Naive B cell (primary cell): ENCODE data around the gene MYH9. TPM values are rescaled to one million over a fixed set of nuclear protein-coding genes. Genes with fewer than 3 reads are reported as not detected.
"Not testable (repeated sequence)": the region's sequence is repeated elsewhere in the genome, so short reads cannot be mapped to it uniquely, and the experiment has no call there.

Experiments used
- ATAC-seq, 2 donors: fragments of 150-1000 bp; cut with Tn5 transposase; 2 replicates each; pipeline ENCODE4 v1.10.0; 2021; ENCODE audit warnings: low read depth in 2 of 2, mild to moderate bottlenecking in 2 of 2, moderate library complexity in 2 of 2
- DNase-seq: peaks from one replicate; pipeline ENCODE4 v3.0.0; 2022
- H3K27ac Mint-ChIP-seq, 6 donors: one replicate each; pipeline ENCODE4 v1.8.0; 2020 to 2022; ENCODE audit warnings: mild to moderate bottlenecking in 6 of 6, mixed read lengths in 6 of 6, moderate library complexity in 5 of 6, inconsistent platforms in 2 of 6
- H3K27me3 Mint-ChIP-seq, 3 donors: one replicate each; pipeline ENCODE4 v1.8.0; 2021 to 2022; ENCODE audit warnings: mixed read lengths in 3 of 3, mild to moderate bottlenecking in 1 of 3
- H3K36me3 Mint-ChIP-seq, 2 donors: one replicate each; pipeline ENCODE4 v1.8.0; 2020 to 2022; ENCODE audit warnings: mixed read lengths in 2 of 2, inconsistent platforms in 1 of 2, mild to moderate bottlenecking in 1 of 2
- H3K4me1 Mint-ChIP-seq, 3 donors: one replicate each; pipeline ENCODE4 v1.8.0; 2020 to 2022; ENCODE audit warnings: mixed read lengths in 3 of 3, inconsistent platforms in 1 of 3, mild to moderate bottlenecking in 1 of 3, moderate library complexity in 1 of 3
- H3K4me3 Mint-ChIP-seq, 8 donors: one replicate each; pipeline ENCODE4 v1.8.0; 2020 to 2022; ENCODE audit warnings: mild to moderate bottlenecking in 8 of 8, mixed read lengths in 8 of 8, moderate library complexity in 8 of 8, inconsistent platforms in 2 of 8
- H3K9me3 Mint-ChIP-seq, 7 donors: one replicate each; pipeline ENCODE4 v1.8.0; 2020 to 2022; ENCODE audit warnings: mixed read lengths in 7 of 7, mild to moderate bottlenecking in 5 of 7, inconsistent platforms in 2 of 7, moderate library complexity in 1 of 7
- polyA plus RNA-seq, 6 donors: library from polyadenylated mRNA; unstranded; fragments of 300-500 nt; fragmentation: Illumina TruSeq; gene quantifications; one replicate each; pipeline ENCODE4 v1.2.3, GENCODE V29; 2021; ENCODE audit warnings: low read depth in 6 of 6

The MYH9 gene
- polyA plus RNA-seq, 6 donors from 2014 or later = 17.3 to 255 (median 64.5) TPM

- Mint-ChIP-seq H3K27ac (peak overlapping the region in 1 of 6 donors; percentile 20), H3K27me3 (no peaks in the 10 kb centered on the region), H3K36me3 (peaks cover 13 to 45% of the 10 kb centered on the region in 2 donors), H3K9me3 (peaks cover 0 to 6% (median 0%) of the 10 kb centered on the region in 7 donors), H3K4me3 (no peak overlapping the region), H3K4me1 (peaks cover 0 to 3% (median 0%) of the 10 kb centered on the region in 3 donors)
- no peak for DNase-seq
- no peak for ATAC-seq
These were observed 93.0 kb downstream of the MYH9 start for GRCh38 chr22:36294801-36295200.

GRCh38 chr22:36294293-36294620, 93.5 kb downstream of the MYH9 start:
- Mint-ChIP-seq H3K36me3 (peaks cover 13 to 50% of the 10 kb centered on the region in 2 donors), H3K27me3 (no peaks in the 10 kb centered on the region), H3K9me3 (peaks cover 0 to 6% (median 0%) of the 10 kb centered on the region in 7 donors), H3K4me1 (peaks cover 0 to 3% (median 0%) of the 10 kb centered on the region in 3 donors), H3K4me3 (peak overlapping the region in 1 of 8 donors; percentile 29), H3K27ac (peak overlapping the region in 2 of 6 donors; percentile 20 to 69)
- ATAC-seq = no peak
- no peak for DNase-seq

GRCh38 chr22:36293606-36294292, 94.0 kb downstream of the MYH9 start:
- Mint-ChIP-seq H3K27ac (peak overlapping the region in 2 of 6 donors; percentile 32 to 79), H3K36me3 (peaks cover 13 to 55% of the 10 kb centered on the region in 2 donors), H3K9me3 (peaks cover 0 to 6% (median 0%) of the 10 kb centered on the region in 7 donors), H3K27me3 (no peaks in the 10 kb centered on the region), H3K4me3 (peak overlapping the region in 1 of 8 donors; percentile 29), H3K4me1 (peaks cover 0 to 3% (median 0%) of the 10 kb centered on the region in 3 donors)
- DNase-seq = no peak
- no peak for ATAC-seq

- Mint-ChIP-seq H3K36me3 (peaks cover 13 to 63% of the 10 kb centered on the region in 2 donors), H3K27me3 (no peaks in the 10 kb centered on the region), H3K4me1 (peaks cover 0 to 3% (median 0%) of the 10 kb centered on the region in 3 donors), H3K27ac (peak overlapping the region in 3 of 6 donors; percentile 71 to 90 (median 79)), H3K9me3 (peaks cover 0 to 6% (median 0%) of the 10 kb centered on the region in 7 donors), H3K4me3 (no peak overlapping the region)
- no peak for DNase-seq
- no peak for ATAC-seq
These were observed 94.8 kb downstream of the MYH9 start for GRCh38 chr22:36292823-36293530.

- Mint-ChIP-seq H3K27me3 (no peaks in the 10 kb centered on the region), H3K27ac (peak overlapping the region in 4 of 6 donors; percentile 42 to 90 (median 60))
- ATAC-seq = no peak
These were observed 95.7 kb downstream of the MYH9 start for GRCh38 chr22:36291831-36292740.

GRCh38 chr22:36290391-36291075, 97.2 kb downstream of the MYH9 start:
- not testable (repeated sequence) for H3K4me3 Mint-ChIP-seq, H3K4me1 Mint-ChIP-seq, DNase-seq, H3K27me3 Mint-ChIP-seq, H3K27ac Mint-ChIP-seq, H3K9me3 Mint-ChIP-seq, ATAC-seq
- peaks cover 12 to 58% of the 10 kb centered on the region in 2 donors for H3K36me3 Mint-ChIP-seq

More at GRCh38 chr22:36291831-36292740, 95.7 kb downstream of the MYH9 start:
- H3K4me1 Mint-ChIP-seq = peaks cover 0 to 2% (median 1%) of the 10 kb centered on the region in 3 donors
- peaks cover 10 to 61% of the 10 kb centered on the region in 2 donors for H3K36me3 Mint-ChIP-seq
- peaks cover 0 to 6% (median 0%) of the 10 kb centered on the region in 7 donors for H3K9me3 Mint-ChIP-seq
- H3K4me3 Mint-ChIP-seq = peak overlapping the region in 2 of 8 donors; percentile 9 to 35
- DNase-seq = no peak

GRCh38 chr22:36289948-36290371, 97.8 kb downstream of the MYH9 start:
- Mint-ChIP-seq H3K27ac (peak overlapping the region in 2 of 6 donors; percentile 29 to 79), H3K36me3 (peaks cover 12 to 57% of the 10 kb centered on the region in 2 donors)
- not testable (repeated sequence) for H3K27me3 Mint-ChIP-seq, H3K4me1 Mint-ChIP-seq, H3K4me3 Mint-ChIP-seq, H3K9me3 Mint-ChIP-seq, DNase-seq, ATAC-seq

GRCh38 chr22:36289406-36289870, 98.3 kb downstream of the MYH9 start:
- no peak overlapping the region for H3K4me3 Mint-ChIP-seq

GRCh38 chr22:36288571-36289405, 99.0 kb downstream of the MYH9 start:
- Mint-ChIP-seq H3K4me1 (peaks cover 0 to 2% (median 0%) of the 10 kb centered on the region in 3 donors), H3K4me3 (no peak overlapping the region), H3K27me3 (no peaks in the 10 kb centered on the region), H3K9me3 (peaks cover 0 to 6% (median 0%) of the 10 kb centered on the region in 7 donors), H3K27ac (peak overlapping the region in 3 of 6 donors; percentile 42 to 54 (median 51)), H3K36me3 (peaks cover 12 to 55% of the 10 kb centered on the region in 2 donors)
- DNase-seq = no peak
- no peak for ATAC-seq

More at GRCh38 chr22:36289406-36289870, 98.3 kb downstream of the MYH9 start:
- Mint-ChIP-seq H3K36me3 (peaks cover 12 to 56% of the 10 kb centered on the region in 2 donors), H3K27me3 (no peaks in the 10 kb centered on the region), H3K27ac (peak overlapping the region in 3 of 6 donors; percentile 4 to 79 (median 54)), H3K4me1 (peaks cover 0 to 2% (median 0%) of the 10 kb centered on the region in 3 donors), H3K9me3 (peaks cover 0 to 6% (median 0%) of the 10 kb centered on the region in 7 donors)
- ATAC-seq = no peak
- no peak for DNase-seq

- no peak for ATAC-seq
- no peak for DNase-seq
- H3K9me3 Mint-ChIP-seq = peaks cover 0 to 6% (median 0%) of the 10 kb centered on the region in 7 donors
- no peaks in the 10 kb centered on the region for H3K27me3 Mint-ChIP-seq
- H3K27ac Mint-ChIP-seq = peak overlapping the region in 2 of 6 donors; percentile 7 to 51
- peaks cover 12 to 53% of the 10 kb centered on the region in 2 donors for H3K36me3 Mint-ChIP-seq
- H3K4me1 Mint-ChIP-seq = peaks cover 0 to 2% (median 0%) of the 10 kb centered on the region in 3 donors
- H3K4me3 Mint-ChIP-seq = no peak overlapping the region
These were observed 99.8 kb downstream of the MYH9 start for GRCh38 chr22:36287881-36288515.
